Epidermal melanocyte (primary cell): Measurements from ENCODE around the gene DNER.
A peak's percentile ranks its signal among the peaks of the same experiment; 100 is the strongest.
"Not testable (repeated sequence)": the region's sequence is repeated elsewhere in the genome, so short reads cannot be mapped to it uniquely, and the experiment has no call there.

Experiments
- DNase-seq: peaks from one replicate; pipeline ENCODE4 v3.0.0; 2011; ENCODE audit warnings: low spot score; ENCODE audit not compliant: insufficient read length

Gene DNER

GRCh38 chr2:229344151-229344551 lies 370.2 kb downstream of the DNER start:
- no peak for DNase-seq

- no peak for DNase-seq
Measured at GRCh38 chr2:229343661-229344060, 370.7 kb downstream of the DNER start.

- no peak for DNase-seq
Measured at GRCh38 chr2:229342376-229342775, 372.0 kb downstream of the DNER start.

GRCh38 chr2:229340086-229340760 lies 374.1 kb downstream of the DNER start:
- no peak for DNase-seq

GRCh38 chr2:229339618-229340017 lies 374.7 kb downstream of the DNER start:
- DNase-seq, result no peak

GRCh38 chr2:229339171-229339570 lies 375.2 kb downstream of the DNER start:
- not testable (repeated sequence) for DNase-seq

GRCh38 chr2:229335877-229336346 lies 378.4 kb downstream of the DNER start:
- peak; percentile 32 for DNase-seq

- DNase-seq, result no peak
Measured at GRCh38 chr2:229335330-229335729, 379.0 kb downstream of the DNER start.

- DNase-seq, result no peak
Measured at GRCh38 chr2:229330952-229331351, 383.4 kb downstream of the DNER start.

- DNase-seq, result no peak
Measured at GRCh38 chr2:229319558-229319957, 394.8 kb downstream of the DNER start.

GRCh38 chr2:229314117-229314516 lies 400.2 kb downstream of the DNER start:
- no peak for DNase-seq

GRCh38 chr2:229313591-229313990 lies 400.8 kb downstream of the DNER start:
- DNase-seq, result no peak
